Posterior vena cava (tissue), 2 donors: ENCODE measurements around the gene TBC1D9B. TPM values are rescaled to one million over a fixed set of nuclear protein-coding genes. Genes with fewer than 3 reads are reported as not detected.
A peak's percentile ranks its signal among the peaks of the same experiment; 100 is the strongest.
"Not testable (repeated sequence)": the region's sequence is repeated elsewhere in the genome, so short reads cannot be mapped to it uniquely, and the experiment has no call there.

ENCODE experiments used
- DNase-seq: peaks from one replicate; pipeline ENCODE4 v3.0.0-alpha.2; 2020; ENCODE audit warnings: low spot score
- intact Hi-C, 2 donors: fragments of 100-400 bp; cut with DNase I; formaldehyde crosslinking; loops; one replicate each; pipeline versions ENCODE4 v1.14.1 to v1.14.2; 2022 to 2023
- total RNA-seq, 2 donors: library from RNA; stranded (reverse); fragmentation: NEBNext Ultra II Directional; extraction: Animal tissue kit (Norgen Biotek cat#: 25700); gene quantifications; one replicate each; pipeline ENCODE4 v1.2.1, GENCODE V29; 2021
- donor health status: DM: yes; HTN: yes; CAD: no.
- donor health status: DM: yes; HTN: yes; CAD: no.

Gene TBC1D9B
- total RNA-seq, 2 donors from 2014 or later, result 85.0 to 90.5 TPM

GRCh38 chr5:179874136-179874535 is 33.6 kb downstream of the TBC1D9B start:
- DNase-seq, result peak; percentile 73
- intact Hi-C loops, result no loop called here

GRCh38 chr5:179873588-179874110 is 34.0 kb downstream of the TBC1D9B start:
- DNase-seq, result peak; percentile 70
- intact Hi-C loops, result no loop called here

GRCh38 chr5:179872828-179873575 is 34.7 kb downstream of the TBC1D9B start:
- intact Hi-C loops, result no loop called here
- DNase-seq, result peak; percentile 56

GRCh38 chr5:179872055-179872827 is 35.5 kb downstream of the TBC1D9B start:
- intact Hi-C loops, result no loop called here
- DNase-seq, result peak; percentile 43

GRCh38 chr5:179871533-179871932 is 36.2 kb downstream of the TBC1D9B start:
- DNase-seq, result peak; percentile 71
- intact Hi-C loops, result not testable (repeated sequence)

GRCh38 chr5:179870952-179871351 is 36.7 kb downstream of the TBC1D9B start:
- intact Hi-C loops, result no loop called here

GRCh38 chr5:179870403-179870903 is 37.2 kb downstream of the TBC1D9B start:
- intact Hi-C loops, result no loop called here
- DNase-seq, result peak; percentile 78

More at GRCh38 chr5:179870952-179871351, 36.7 kb downstream of the TBC1D9B start:
- peak; percentile 37 for DNase-seq

GRCh38 chr5:179869641-179870402 is 37.9 kb downstream of the TBC1D9B start:
- DNase-seq, result peak; percentile 71
- intact Hi-C loops, result no loop called here

- intact Hi-C loops, result no loop called here
- peak; percentile 58 for DNase-seq
Observed at GRCh38 chr5:179869101-179869500, 38.6 kb downstream of the TBC1D9B start.

GRCh38 chr5:179868541-179868940 is 39.2 kb downstream of the TBC1D9B start:
- intact Hi-C loops, result no loop called here
- DNase-seq, result peak; percentile 57

- intact Hi-C loops, result no loop called here
Observed at GRCh38 chr5:179867476-179867875, 40.2 kb downstream of the TBC1D9B start.

GRCh38 chr5:179867079-179867465 is 40.6 kb downstream of the TBC1D9B start:
- intact Hi-C loops, result no loop called here
- DNase-seq, result peak; percentile 28

More at GRCh38 chr5:179867476-179867875, 40.2 kb downstream of the TBC1D9B start:
- peak; percentile 61 for DNase-seq

GRCh38 chr5:179866241-179867078 is 41.2 kb downstream of the TBC1D9B start:
- intact Hi-C loops, result no loop called here
- DNase-seq, result peak; percentile 82

GRCh38 chr5:179865491-179866240 is 42.0 kb downstream of the TBC1D9B start:
- intact Hi-C loops, result no loop called here
- DNase-seq, result peak; percentile 79

GRCh38 chr5:179864686-179865085 is 43.0 kb downstream of the TBC1D9B start:
- intact Hi-C loops, result no loop called here
- peak; percentile 58 for DNase-seq

- intact Hi-C loops, result no loop called here
- peak; percentile 77 for DNase-seq
Observed at GRCh38 chr5:179863449-179864085, 44.1 kb downstream of the TBC1D9B start.

GRCh38 chr5:179862891-179863290 is 44.8 kb downstream of the TBC1D9B start:
- peak; percentile 65 for DNase-seq
- intact Hi-C loops, result no loop called here
